Measurements from ENCODE around the gene GIMAP5.

GRCh38 chr7:150735596-150736358, 1.4 kb upstream of the GIMAP5 start:
- TF ChIP-seq EZH2phosphoT487 (IDR thresholded peaks at IDR 0.05; ENCODE audit: low read depth) (no peak), CTCF (IDR thresholded peaks at IDR 0.05; ENCODE audit: low read depth, low read length) (no peak)
